ENCODE data around the gene SELENOM.
"Not testable (repeated sequence)": the region's sequence is repeated elsewhere in the genome, so short reads cannot be mapped to it uniquely, and the experiment has no call there.

SELENOM gene

GRCh38 chr22:31083377-31083768 is 24.0 kb downstream of the SELENOM start:
- Mint-ChIP-seq H3K27ac (peak overlapping the region; percentile 93), H3K27me3 (no peaks in the 10 kb centered on the region), H3K4me1 (peaks cover 62% of the 10 kb centered on the region), H3K36me3 (no peaks in the 10 kb centered on the region), H3K4me3 (peak overlapping the region; percentile 77), H3K9me3 (no peaks in the 10 kb centered on the region)
- no peak for ATAC-seq

- Mint-ChIP-seq H3K4me1 (peaks cover 57% of the 10 kb centered on the region), H3K36me3 (no peaks in the 10 kb centered on the region), H3K27ac (no peak overlapping the region), H3K27me3 (no peaks in the 10 kb centered on the region), H3K9me3 (no peaks in the 10 kb centered on the region), H3K4me3 (peak overlapping the region; percentile 29)
- ATAC-seq, result no peak
Observed at GRCh38 chr22:31082606-31083376, 24.6 kb downstream of the SELENOM start.

- H3K4me3 Mint-ChIP-seq, result peak overlapping the region; percentile 88
- peak overlapping the region; percentile 72 for H3K27ac Mint-ChIP-seq
- no peak for ATAC-seq
- H3K4me1 Mint-ChIP-seq, result peaks cover 54% of the 10 kb centered on the region
- no peaks in the 10 kb centered on the region for H3K36me3 Mint-ChIP-seq
- H3K9me3 Mint-ChIP-seq, result no peaks in the 10 kb centered on the region
- H3K27me3 Mint-ChIP-seq, result no peaks in the 10 kb centered on the region
Observed at GRCh38 chr22:31081963-31082605, 25.3 kb downstream of the SELENOM start.

GRCh38 chr22:31080848-31081649 is 26.3 kb downstream of the SELENOM start, which contains the start of gene SMTN:
SMTN (plus strand) TSS chr22:31081318; CDS start chr22:31083259, 1,941 bp downstream.
- ATAC-seq, result peak; percentile 83
- H3K36me3 Mint-ChIP-seq, result no peaks in the 10 kb centered on the region
- H3K4me3 Mint-ChIP-seq, result peak within 1 kb of the TSS; percentile 88
- peaks cover 54% of the 10 kb centered on the region for H3K4me1 Mint-ChIP-seq
- no peaks in the 10 kb centered on the region for H3K27me3 Mint-ChIP-seq
- peak within 1 kb of the TSS; percentile 72 for H3K27ac Mint-ChIP-seq
- no peaks in the 10 kb centered on the region for H3K9me3 Mint-ChIP-seq

GRCh38 chr22:31080164-31080847 is 27.1 kb downstream of the SELENOM start:
- peak overlapping the region; percentile 72 for H3K27ac Mint-ChIP-seq
- no peaks in the 10 kb centered on the region for H3K36me3 Mint-ChIP-seq
- H3K4me1 Mint-ChIP-seq, result peaks cover 46% of the 10 kb centered on the region
- peak overlapping the region; percentile 88 for H3K4me3 Mint-ChIP-seq
- ATAC-seq, result no peak
- no peaks in the 10 kb centered on the region for H3K27me3 Mint-ChIP-seq
- H3K9me3 Mint-ChIP-seq, result no peaks in the 10 kb centered on the region

DNA sequence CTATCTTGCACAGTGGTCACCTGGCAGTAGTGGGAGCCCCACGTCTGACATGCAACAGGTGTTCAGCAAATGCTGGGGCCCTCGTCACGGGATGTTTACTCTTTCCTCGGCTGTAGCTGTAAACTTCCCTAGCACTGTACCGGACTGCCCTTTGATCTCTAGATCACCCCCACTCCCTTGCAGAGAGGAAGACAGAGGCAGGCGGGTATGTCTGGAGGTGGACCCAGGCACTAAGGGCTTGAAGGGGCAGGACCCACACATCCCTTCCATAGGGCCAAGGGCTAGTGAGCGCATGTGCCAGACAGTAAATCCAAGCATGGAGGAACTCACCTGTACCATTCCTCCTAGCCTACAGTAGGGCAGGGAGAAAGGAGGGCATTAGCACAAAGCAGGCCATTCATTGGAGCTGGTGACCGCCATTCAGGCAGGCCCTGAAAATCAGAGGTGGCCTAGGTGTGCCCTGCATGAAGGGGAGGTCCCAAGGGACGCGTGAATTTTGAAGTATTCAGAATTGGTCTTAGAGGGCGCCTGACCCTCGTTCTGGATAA is 28.2 kb downstream of the SELENOM start:
- Mint-ChIP-seq H3K9me3 (no peaks in the 10 kb centered on the region), H3K36me3 (no peaks in the 10 kb centered on the region), H3K4me3 (no peak overlapping the region)

DNA sequence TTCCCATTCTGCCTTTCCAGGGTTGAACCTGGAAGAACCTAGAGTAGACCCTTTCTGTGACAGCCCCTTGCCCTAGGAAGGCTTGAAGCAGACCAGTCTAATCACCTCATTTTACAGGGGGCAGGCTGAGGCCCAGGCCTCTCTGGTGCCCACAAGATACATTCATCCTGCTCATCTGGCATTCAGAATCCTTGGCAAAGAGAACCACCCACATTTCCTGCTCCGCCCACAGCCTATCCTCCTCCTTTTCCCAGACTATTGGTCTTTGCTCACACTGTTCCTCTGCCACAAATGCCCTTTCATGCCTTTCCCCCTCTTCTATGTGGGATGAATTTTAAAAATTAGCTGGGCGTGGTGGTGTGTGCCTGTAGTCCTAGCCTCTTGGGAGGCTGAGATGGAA is 29.0 kb downstream of the SELENOM start:
- H3K27ac Mint-ChIP-seq, H3K9me3 Mint-ChIP-seq, H3K27me3 Mint-ChIP-seq, ATAC-seq, H3K36me3 Mint-ChIP-seq, H3K4me3 Mint-ChIP-seq: not testable (repeated sequence)
- peaks cover 31% of the 10 kb centered on the region for H3K4me1 Mint-ChIP-seq

More for the DNA sequence above, 28.2 kb downstream of the SELENOM start:
- no peaks in the 10 kb centered on the region for H3K27me3 Mint-ChIP-seq
- H3K27ac Mint-ChIP-seq, result no peak overlapping the region
- H3K4me1 Mint-ChIP-seq, result peaks cover 38% of the 10 kb centered on the region
- no peak for ATAC-seq

DNA sequence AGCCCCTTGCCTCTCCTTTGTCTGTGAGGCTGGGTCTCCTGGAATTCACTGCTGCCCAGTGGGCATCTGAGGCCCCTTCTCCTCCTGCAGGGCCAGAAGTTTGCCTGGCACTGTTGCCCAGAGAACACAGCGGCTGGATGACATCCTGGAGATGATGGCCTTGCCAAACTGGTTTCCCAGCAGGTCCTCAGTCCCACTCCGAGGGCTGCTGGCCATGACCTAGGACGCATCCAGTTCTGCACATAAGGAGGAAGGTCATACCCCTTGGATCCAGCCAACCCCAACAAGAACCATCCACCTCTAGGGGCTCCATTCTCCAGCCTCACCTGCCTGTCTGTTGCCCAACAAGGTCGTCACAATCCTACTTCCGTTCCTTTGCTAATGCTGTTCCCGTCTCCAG is 29.7 kb downstream of the SELENOM start:
- no peak overlapping the region for H3K4me3 Mint-ChIP-seq
- peaks cover 23% of the 10 kb centered on the region for H3K4me1 Mint-ChIP-seq
- H3K9me3 Mint-ChIP-seq, result no peaks in the 10 kb centered on the region
- no peak overlapping the region for H3K27ac Mint-ChIP-seq
- no peaks in the 10 kb centered on the region for H3K36me3 Mint-ChIP-seq
- H3K27me3 Mint-ChIP-seq, result peaks cover 5% of the 10 kb centered on the region
- ATAC-seq, result no peak

DNA sequence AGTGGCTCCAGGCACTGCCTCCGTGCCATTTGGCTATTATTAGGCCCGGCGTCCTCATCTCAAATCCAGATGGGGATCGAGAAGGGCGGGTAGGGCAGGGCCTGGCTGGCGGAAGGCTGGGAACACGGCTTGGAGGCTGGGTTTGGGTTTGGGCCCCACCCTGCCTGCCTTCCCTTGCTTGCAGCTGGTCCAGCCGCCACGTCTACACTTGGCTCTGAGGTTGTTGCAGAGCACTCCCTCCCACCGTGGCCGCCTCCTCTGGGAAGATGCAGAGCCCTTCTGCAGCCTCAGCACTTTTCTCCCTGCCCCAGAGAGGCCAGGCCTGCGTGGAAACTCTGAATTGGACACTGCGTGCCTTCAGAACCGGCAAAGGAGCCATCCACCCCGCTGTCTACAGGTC is 31.4 kb downstream of the SELENOM start:
- peaks cover 9% of the 10 kb centered on the region for H3K27me3 Mint-ChIP-seq
- H3K4me3 Mint-ChIP-seq, result no peak overlapping the region
- H3K27ac Mint-ChIP-seq, result no peak overlapping the region
- no peaks in the 10 kb centered on the region for H3K9me3 Mint-ChIP-seq
- ATAC-seq, result no peak
- H3K36me3 Mint-ChIP-seq, result no peaks in the 10 kb centered on the region
- H3K4me1 Mint-ChIP-seq, result peaks cover 6% of the 10 kb centered on the region

DNA sequence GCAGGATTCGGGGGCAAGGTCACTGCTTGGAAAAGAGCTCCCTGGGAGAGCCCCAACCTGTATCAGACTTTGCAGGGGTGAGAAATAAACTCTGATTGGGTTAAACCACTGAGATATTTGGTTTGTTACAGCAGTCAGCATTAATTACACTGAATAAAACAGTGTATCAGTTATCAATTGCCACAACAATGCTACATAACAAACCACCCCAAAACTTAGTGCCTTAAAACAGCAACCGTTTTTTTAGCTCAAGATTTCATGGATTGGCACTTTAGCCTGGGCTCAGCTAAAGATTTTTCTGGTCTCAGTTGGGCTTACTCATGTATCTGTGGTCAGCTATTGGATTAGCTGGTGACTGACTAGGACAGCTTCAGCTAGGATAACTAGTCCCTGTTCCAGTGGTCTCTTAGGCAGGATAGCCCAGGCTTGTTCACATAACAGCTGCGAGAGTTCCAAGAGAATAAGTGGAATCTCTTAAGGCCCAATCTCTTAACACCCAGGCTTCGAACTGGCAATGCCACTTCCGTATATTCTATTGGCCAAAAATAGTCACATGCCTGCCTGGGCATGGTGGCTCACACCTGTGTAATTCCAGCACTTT is 33.7 kb downstream of the SELENOM start:
- ATAC-seq, H3K9me3 Mint-ChIP-seq, H3K4me1 Mint-ChIP-seq, H3K27ac Mint-ChIP-seq, H3K4me3 Mint-ChIP-seq, H3K27me3 Mint-ChIP-seq, H3K36me3 Mint-ChIP-seq: not testable (repeated sequence)

GRCh38 chr22:31073125-31073524 is 34.2 kb downstream of the SELENOM start:
- H3K4me3 Mint-ChIP-seq, H3K36me3 Mint-ChIP-seq, H3K27ac Mint-ChIP-seq, H3K27me3 Mint-ChIP-seq, ATAC-seq, H3K4me1 Mint-ChIP-seq, H3K9me3 Mint-ChIP-seq: not testable (repeated sequence)

- H3K4me1 Mint-ChIP-seq, H3K36me3 Mint-ChIP-seq, H3K4me3 Mint-ChIP-seq, ATAC-seq, H3K27ac Mint-ChIP-seq, H3K27me3 Mint-ChIP-seq, H3K9me3 Mint-ChIP-seq: not testable (repeated sequence)
Observed at GRCh38 chr22:31069691-31070314, 37.6 kb downstream of the SELENOM start.

DNA sequence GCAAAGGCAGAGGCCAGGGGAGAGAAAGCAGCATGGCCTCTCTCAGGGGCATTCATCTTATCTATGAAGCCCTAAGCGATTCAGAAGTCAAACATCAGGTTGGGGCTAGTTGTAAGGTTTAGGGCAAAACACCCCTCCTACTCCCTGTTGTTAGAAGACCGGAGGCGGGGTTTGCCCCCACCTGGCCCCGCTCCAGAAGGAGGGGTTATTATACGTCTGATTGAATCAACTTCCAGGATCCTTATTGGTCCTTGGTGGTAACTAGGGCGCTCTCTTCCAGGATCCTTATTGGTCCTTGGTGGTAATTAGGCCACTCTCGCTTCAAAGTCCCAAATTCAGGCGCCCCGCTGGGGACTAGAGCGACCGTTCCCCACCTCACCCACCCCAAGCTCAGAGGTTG is 38.4 kb downstream of the SELENOM start:
- Mint-ChIP-seq H3K4me3 (no peak overlapping the region), H3K9me3 (peaks cover 1% of the 10 kb centered on the region), H3K4me1 (peaks cover 2% of the 10 kb centered on the region), H3K36me3 (no peaks in the 10 kb centered on the region), H3K27me3 (peaks cover 9% of the 10 kb centered on the region), H3K27ac (no peak overlapping the region)
- ATAC-seq, result no peak

DNA sequence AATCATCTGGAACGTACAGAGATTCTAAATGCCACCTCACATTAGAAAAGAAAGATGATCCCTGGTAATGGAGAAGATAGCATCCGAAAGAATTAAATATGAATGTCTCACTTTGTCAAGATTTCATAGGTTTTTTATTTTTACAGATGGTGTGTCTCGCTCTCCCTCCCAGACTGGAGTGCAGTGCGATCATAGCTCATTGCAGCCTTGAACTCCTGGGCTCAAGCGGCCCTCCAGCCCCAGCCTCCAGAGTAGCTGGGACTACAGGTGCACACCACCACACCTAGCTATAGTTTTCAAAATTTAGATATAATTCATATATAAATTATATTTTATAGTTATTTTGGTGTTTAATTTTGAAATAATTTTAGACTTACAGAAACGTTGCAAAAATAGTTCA is 43.0 kb downstream of the SELENOM start:
- no peak overlapping the region for H3K4me3 Mint-ChIP-seq
- H3K36me3 Mint-ChIP-seq, result no peaks in the 10 kb centered on the region

More for the DNA sequence above, 43.0 kb downstream of the SELENOM start:
- Mint-ChIP-seq H3K27me3 (no peaks in the 10 kb centered on the region), H3K27ac (no peak overlapping the region), H3K4me1 (peaks cover 6% of the 10 kb centered on the region), H3K9me3 (peaks cover 4% of the 10 kb centered on the region)
- ATAC-seq, result no peak

Measured in stimulated activated memory B cell treated with anti-CD40 and anti-IgM and Interleukin-4, amounts not matched to agents 10 μg/mL and 1 μg/mL and 100 μg/mL, for 72 hours (primary cell).